H54 (cell line): ENCODE measurements around the gene REXO1.
A peak's percentile ranks its signal among the peaks of the same experiment; 100 is the strongest.

Experiments
- DNase-seq: peaks from one replicate; pipeline ENCODE4 v3.0.0; 2011; ENCODE audit warnings: low spot score, mixed read lengths; ENCODE audit not compliant: insufficient read length
- FAIRE-seq: peaks from 3 replicates; lab custom pipeline; 2011; peaks lifted over from hg19 to GRCh38; lab: Jason Lieb, UNC
- POLR2A ChIP-seq: IDR thresholded peaks from 2 replicates; pipeline ENCODE4 v1.6.1; 2011; ENCODE audit warnings: low read depth, mild to moderate bottlenecking, low read length

REXO1 gene

GRCh38 chr19:1843646-1844394 lies 4.5 kb downstream of the REXO1 start:
- FAIRE-seq (no peak), DNase-seq (no peak)
- TF ChIP-seq POLR2A = no peak

DNA sequence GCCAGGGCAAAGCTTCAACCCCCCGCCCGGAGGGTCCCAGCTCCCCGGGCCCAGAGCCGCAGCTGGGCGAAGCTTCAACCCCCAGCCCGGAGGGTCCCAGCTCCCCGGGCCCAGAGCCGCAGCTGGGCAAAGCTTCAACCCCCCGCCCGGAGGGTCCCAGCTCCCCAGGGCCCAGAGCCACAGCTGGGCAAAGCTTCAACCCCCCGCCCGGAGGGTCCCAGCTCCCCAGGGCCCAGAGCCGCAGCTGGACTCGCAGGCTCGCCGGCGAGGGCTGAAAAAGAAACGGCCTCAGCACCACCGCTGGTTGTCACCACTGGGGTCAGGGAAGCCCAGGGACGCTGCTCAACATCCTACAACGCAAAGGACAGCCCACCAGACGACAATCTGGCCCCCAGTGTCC lies 5.2 kb downstream of the REXO1 start:
- no peak for TF ChIP-seq POLR2A
- no peak for FAIRE-seq
- no peak for DNase-seq

GRCh38 chr19:1841209-1841924 lies 6.9 kb downstream of the REXO1 start:
- DNase-seq (no peak), FAIRE-seq (no peak)
- TF ChIP-seq POLR2A = no peak

DNA sequence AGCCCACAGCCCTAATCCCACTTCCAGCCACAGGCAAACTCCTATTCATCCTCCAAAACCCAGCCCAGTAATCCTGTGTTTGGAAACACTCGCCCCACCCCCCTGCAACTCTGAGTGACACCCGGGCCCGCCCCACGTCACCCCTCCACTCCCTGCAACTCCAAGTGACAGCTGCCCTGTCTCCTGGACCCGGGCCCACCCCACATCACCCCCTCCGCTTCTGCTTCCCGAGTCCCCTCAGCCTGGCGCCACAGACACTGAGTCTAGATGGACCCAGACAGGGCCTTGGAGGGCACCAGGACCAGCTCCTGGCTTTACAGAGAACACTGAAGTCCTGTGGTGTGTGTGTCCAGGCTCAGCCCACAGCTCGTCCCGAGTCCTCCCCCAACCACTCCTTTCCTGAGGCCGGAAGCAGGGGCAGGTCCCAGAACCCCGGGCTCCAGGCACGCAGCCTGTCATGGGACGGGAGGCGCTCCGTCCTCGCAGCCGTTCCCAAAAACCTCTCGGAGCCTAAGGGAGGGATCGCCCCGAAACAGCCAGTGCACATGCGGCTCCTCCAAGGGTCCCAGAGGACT lies 7.7 kb downstream of the REXO1 start:
- FAIRE-seq (no peak), DNase-seq (no peak)
- TF ChIP-seq POLR2A = no peak

- DNase-seq (no peak), FAIRE-seq (no peak)
- TF ChIP-seq POLR2A = no peak
Measured at GRCh38 chr19:1839658-1840540, 8.4 kb downstream of the REXO1 start.

GRCh38 chr19:1837625-1838105 lies 10.6 kb downstream of the REXO1 start:
- peak; percentile 66 for DNase-seq
- TF ChIP-seq POLR2A = no peak
- FAIRE-seq = no peak

GRCh38 chr19:1837222-1837565 lies 11.1 kb downstream of the REXO1 start:
- FAIRE-seq (no peak), DNase-seq (no peak)
- TF ChIP-seq POLR2A = no peak

DNA sequence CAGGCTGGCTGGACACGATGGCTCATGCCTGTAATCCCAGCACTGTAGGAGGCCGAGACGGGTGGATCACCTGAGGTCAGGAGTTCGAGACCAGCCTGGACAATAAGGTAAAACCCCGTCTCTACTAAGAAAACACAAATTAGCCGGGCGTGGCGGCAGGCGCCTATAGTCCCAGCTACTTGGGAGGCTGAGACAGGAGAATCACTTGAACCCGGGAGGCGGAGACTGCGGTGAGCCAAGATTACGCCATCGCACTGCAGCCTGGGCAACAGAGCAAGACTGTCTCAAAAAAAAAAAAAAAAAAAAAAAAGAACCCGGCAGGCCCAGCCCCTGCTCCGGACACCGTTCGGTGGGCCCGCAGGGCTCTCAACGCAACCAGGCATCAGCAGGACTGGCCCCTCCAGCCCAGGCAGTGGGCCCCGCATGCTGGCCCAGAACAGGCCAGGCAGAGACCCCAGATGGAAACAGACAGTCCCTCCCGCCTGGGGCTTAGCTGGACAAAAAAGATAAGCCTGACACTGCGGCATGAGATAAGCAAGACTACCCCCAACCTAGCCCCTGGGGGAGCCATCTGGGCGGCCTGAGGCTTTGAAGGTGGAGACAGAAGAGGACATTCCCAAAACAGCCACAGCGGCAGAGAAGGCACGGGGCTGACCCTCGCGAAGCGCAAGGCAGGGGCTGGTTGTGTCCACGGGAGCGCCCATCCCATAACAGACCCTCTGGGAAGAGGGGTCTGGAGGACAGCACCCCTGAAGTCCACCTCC lies 11.6 kb downstream of the REXO1 start:
- no peak for DNase-seq
- FAIRE-seq = no peak
- no peak for TF ChIP-seq POLR2A

DNA sequence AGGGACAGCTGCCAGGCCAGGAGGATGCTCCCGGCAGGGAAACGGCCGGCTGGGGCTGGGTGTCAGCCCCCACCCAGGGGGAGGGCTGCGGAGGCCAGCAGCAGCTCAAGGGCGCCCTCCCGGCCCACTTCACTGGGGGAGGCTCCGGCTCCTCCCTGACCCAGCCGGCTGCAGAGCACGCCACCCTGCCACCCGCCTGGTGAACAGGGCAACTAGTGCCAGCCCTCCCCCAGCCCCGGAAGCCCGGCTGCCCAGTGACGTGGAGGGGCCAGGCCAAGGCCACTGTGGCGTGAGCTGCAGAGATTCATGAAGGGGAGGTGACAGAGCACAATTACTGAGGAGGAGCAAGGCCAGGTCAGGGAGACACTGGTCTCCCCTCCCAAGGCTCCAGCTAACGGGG lies 14.7 kb downstream of the REXO1 start:
- DNase-seq (no peak), FAIRE-seq (no peak)
- TF ChIP-seq POLR2A = no peak; the same call in 1 of the 2 replicates

- no peak for TF ChIP-seq POLR2A
- FAIRE-seq (no peak), DNase-seq (no peak)
Measured at GRCh38 chr19:1832046-1832663, 16.1 kb downstream of the REXO1 start.

DNA sequence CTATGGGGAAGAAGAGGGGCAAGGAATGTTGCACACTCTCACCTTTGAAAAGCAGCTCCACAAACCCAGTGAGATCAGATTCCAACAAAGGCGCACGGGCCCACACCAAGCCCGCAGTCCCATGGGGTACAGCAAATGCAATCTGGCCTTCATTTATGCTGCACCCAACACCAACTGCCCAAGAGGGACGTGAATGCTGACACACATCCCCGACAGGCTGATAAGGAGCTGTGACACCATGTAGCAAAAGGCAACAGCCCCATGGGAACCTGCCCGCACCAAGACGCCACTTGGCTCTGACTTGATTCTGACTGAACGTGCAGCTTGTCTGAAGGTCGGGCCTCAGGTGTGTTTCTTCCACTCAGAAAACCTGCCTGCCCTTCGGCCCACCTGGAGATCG lies 17.3 kb downstream of the REXO1 start:
- FAIRE-seq (no peak), DNase-seq (no peak)
- TF ChIP-seq POLR2A = no peak

DNA sequence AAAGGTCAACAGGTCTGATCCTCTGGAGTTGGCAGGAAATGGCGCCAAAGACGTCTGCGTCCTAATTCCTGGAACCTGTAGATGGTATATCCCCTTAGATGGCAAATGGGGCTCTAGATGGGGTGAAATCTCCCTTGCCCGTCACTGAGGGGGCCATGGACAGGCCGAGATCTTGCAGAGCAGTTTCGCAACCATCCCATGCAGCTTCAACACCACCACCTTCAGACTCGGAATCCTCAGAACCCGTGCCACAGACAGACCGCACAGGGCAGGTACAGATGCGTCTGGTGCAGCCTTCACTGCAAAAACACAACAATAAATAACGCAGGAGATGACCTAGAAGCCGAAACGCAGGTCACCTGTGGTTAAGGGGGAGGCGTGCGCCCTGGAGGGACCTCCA lies 17.7 kb downstream of the REXO1 start:
- no peak for DNase-seq
- no peak for FAIRE-seq

DNA sequence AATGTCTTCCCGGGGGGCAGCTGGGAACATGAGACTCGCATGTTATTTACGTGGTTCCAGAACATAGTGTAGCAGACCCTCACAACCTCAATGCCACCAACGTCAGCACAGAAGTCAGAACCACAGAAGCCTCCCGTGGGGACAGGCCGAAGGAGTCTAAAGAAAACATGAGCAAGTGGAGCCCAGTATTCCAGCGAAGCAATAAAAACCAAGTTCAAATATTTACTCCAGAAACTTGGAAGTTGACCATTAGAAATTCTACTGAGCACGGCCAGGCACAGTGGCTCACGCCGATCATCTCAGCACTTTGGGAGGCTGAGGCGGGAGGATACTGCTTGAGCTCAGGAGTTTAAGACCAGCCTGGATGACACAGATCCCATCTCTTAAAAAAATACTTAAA lies 18.3 kb downstream of the REXO1 start:
- no peak for DNase-seq
- TF ChIP-seq POLR2A = no peak
- FAIRE-seq = no peak

More for the DNA sequence above, 17.7 kb downstream of the REXO1 start:
- no peak for TF ChIP-seq POLR2A
